ENCODE results near the gene CFAP157. TPM values are rescaled to one million over a fixed set of nuclear protein-coding genes. Genes with fewer than 3 reads are reported as not detected.
A peak's percentile ranks its signal among the peaks of the same experiment; 100 is the strongest.

CFAP157 gene
- polyA plus RNA-seq, 4 donors: 1.4 to 8.0 (median 3.9) TPM

DNA sequence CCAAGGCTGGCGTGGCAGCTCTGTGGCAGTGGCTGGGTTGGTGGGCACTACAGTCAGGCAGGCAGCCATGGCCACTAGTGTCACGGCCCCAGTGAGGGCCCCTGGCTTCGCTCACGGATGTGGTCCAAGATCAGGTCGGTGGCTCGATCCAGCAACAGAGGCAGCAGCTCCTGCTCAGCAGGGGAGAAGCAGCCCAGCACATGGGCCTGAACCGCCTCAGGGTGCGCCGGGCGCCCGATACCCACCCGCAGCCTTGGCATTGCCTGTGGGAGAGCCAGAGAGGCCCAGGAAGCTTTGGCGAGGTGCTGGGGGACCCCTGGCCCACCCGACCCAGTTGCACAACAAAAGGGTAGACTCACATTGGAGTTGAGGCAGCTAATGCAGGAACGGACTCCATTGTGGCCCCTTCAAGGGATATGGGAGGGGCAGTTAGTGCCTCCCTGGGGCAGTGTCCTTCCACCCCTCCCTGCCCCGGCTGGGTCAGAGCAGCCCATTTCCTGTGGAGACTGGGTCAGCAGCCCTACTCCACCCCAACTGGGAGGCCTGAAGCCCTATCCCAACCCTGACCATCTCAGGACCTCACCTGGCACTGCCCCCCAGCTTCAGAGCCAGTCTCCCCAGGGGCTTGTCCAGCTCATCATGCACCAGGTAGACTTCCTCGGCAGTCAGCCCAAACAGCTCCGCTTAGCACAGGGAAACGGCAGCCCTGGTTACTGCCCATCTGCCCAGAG is 7.4 kb downstream of the CFAP157 start:
- no peak for DNase-seq (ENCODE audit: low read depth in 4 of 4, low spot score in 3 of 4)

DNA sequence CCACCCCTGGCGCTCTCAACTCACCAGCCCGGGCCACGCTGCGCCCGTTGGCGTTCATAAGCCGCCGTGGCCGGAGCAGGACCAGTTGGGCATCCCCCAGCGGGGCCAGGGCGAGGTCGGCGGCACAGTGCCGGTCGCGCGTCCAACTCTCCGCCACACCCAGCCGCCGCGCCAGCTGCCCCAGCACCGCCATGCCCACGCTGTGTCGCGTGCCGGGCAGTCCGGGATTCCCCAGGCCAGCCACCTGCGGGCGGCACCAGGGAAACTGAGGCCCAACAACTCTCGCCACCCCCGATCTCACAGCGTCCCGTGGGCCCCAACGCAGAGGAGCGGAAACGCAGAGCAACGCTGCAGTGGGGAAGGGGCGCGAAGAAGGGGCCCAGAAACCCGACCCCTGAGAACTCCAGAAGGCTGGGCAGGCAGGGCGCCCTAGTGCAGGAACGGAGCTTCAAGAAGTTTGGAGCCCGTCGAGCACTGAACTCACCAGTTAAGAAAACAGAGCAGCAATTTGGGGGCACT is 8.2 kb downstream of the CFAP157 start:
- DNase-seq (ENCODE audit: low read depth in 4 of 4, low spot score in 3 of 4): no peak

DNA sequence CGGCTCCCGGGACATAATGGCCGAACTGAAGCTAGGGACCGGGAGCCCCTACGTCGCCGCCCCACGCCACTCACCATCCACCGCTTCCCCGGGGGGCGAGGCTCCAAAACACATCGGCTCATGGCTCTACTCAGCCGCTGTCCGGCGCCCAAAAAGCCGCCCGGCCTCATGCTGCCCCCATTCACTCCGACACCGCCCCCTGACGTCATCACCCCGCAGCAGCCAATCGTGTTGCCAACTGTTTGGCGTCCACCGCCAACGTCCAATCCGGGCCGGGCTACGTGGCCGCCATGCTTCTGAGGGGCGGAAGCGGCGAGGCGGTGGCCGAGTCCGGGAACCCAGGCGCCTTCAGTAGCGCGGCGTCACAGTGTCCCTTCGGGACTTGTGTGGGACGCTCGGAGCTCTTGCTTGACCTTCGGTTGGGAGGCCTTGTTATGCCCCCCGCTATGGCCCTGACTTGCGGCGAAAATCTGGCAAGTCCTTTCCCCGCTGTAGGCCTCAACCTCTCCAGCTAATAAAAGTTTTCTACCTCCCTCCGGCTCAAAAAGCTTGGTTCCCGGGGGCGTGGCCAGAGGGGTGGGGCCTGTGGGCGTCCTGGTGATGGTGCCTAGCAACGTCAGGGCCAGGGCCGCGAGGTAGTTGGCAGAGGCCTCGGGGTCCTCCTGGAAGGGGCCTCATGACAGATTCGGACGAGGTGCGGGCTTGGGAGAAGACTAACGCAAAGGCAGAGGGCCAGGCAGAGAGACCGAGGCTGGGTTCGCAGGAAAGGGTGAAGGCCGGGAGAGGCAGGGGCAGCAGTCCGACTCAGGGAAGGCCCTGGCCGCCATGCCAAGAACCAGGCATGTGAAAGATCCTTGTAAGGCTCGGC is 8.9 kb downstream of the CFAP157 start, which contains the start of the genes PTRH1 and TTC16:
Gene PTRH1 (minus strand): TSS at position 194 of the 868 bp plus-strand sequence. CDS start 24 bp downstream, at position 170.
Gene TTC16 (plus strand): TSS at position 610 of the 868 bp plus-strand sequence. CDS start 67 bp downstream, at position 677.
- DNase-seq (ENCODE audit: low read depth in 4 of 4, low spot score in 3 of 4): peak; percentile 84 to 93 (median 90)

DNA sequence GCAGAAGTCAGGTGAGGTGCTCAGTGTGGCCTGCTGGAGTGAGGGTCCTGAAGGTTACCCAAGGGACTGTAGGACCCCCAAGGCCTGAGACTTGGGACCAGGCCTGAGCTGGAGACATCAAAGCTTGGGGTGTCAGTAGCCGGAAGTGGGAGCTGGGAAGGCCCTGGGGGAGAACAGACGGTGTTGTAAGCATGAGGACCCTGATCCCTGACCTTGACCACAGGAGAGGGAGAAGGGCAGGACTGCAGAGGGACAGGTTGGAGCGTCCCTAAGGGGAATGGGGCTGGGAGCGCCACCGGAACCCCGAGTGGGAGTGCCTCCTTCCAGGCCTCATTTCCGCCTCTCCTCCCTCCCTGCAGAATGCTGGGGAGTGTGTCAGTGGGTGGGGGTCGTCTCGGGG is 9.6 kb downstream of the CFAP157 start:
- DNase-seq (ENCODE audit: low read depth in 4 of 4, low spot score in 3 of 4): no peak

DNA sequence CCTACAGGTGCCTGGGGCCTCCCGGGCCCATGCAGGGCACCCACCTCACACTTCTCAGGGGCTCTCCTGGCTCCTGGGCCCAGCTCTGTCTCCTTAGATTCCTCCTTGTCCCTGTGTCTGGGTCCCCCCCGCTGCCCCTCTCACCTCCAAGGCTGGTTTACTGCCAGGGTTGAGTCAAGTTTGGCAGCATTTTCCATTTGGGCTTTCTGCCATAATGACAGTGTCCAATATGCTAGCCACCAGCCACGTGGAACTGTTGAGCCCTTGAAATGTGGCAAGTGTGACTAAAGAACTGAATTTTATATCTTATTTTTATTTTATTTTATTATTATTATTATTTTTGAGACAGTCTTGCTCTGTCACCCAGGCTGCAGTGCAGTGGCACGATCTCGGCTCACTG is 11.0 kb downstream of the CFAP157 start:
- no peak for DNase-seq (ENCODE audit: low read depth in 4 of 4, low spot score in 3 of 4)

DNA sequence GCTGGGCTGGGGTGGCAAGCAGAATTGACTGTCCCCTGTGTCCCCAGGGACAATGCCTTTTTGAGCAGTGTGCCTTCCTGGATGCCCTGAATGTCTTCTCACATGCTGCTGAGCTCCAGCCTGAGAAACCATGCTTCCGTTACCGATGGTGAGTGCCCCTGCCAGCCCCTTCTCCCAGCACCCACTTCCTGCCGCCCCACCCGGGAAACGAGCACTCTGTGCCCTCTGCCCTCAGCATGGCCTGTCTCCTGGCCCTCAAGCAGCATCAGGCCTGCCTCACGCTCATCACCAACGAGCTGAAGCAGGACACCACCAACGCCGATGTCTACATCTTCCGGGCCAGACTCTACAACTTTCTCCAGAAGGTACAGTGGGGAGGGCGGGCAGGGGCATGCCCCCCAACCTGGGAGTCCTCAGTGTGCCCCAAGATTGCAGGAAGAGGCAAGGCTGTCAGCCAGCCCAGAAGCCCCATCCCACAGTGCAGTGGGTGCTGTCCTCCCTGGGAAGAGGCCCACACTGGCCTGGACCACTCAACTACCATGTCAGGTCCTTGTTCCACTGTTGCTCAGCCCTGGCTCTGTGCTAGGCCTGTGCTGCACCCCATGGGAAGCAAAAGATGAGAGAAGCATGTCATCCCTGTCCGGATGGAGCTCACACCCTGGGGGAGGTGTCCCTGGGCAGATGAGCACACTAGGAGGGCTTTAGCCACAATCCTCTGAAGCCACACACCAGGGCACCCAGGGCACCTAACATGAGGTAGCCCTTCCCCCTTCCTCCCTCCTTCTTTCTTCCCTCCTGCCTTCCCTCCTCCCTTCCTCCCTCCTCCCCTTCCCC is 13.5 kb downstream of the CFAP157 start:
- no peak for DNase-seq (ENCODE audit: low read depth in 4 of 4, low spot score in 3 of 4)

DNA sequence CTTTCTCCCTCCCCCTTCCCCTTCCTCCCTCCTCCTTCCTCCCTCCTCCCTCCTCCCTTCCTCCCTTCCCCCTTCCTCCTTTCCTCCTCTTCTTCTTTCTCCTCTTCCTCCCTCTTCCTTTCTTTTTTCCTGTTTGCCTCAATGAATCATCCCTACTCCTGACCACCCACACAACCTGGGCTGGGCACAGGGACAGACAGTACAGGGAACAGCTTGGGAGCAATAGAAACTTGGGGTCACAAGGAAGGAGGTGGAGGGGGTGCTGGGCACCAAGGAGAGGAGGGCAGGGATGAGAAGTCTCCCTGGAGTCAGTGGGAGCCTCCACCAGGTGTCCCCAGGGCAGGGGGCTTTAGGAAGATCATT is 14.1 kb downstream of the CFAP157 start:
- DNase-seq (ENCODE audit: low read depth in 4 of 4, low spot score in 3 of 4): no peak

DNA sequence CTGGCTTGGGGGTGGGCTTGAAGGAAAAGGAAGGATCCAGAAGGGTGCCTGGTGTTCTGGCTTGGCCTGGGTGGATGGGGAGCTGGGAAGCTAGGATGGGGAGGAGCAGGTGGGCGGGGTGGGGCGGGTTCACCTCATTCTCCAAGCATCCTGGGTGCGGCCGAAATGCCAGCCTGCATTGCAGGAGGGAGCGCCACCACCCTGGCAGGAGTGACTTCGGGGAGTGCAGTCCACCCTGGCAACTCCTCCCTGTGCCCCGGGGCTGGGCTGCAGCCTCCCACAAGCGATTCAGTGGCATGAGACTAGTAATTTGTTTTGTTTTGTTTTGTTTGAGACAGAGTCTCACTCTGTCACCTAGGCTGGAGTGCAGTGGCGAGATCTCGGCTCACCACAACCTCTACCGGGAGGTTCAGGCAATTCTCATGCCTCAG is 14.6 kb downstream of the CFAP157 start:
- DNase-seq (ENCODE audit: low read depth in 4 of 4, low spot score in 3 of 4): no peak

DNA sequence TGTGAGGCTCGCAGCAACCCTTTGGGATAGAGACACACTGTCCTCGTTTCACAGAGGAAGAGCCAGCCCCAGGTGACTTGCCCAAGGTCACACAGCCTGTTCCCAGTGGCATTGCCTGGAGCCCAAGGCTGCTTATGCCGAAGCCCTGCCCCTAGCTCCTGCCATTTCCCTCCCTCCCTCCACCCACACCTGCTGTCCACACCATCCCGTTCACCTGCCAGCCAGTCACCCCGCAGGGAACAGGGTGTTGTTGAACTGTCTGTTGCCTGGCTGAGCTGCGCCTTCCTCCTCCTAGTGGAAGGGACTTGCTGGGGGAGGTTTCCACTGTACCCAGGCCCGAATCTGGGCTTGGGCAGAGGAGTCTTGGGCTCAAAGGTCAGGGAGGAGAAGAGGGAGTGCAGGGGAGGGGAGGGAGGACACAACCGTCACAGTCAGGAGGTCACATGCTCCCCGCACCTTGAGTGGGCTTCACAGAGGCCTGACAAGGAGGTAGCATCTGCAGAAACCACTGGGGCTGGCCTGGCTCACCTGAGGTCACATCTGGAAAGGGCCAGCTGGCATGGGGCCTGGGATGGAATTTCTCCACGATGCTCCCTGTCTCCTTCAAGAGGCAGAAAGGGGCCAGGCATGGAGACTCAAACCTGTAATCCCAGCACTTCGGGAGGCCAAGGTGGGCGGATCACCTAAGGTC is 15.4 kb downstream of the CFAP157 start:
- DNase-seq (ENCODE audit: low read depth in 4 of 4, low spot score in 3 of 4): no peak

DNA sequence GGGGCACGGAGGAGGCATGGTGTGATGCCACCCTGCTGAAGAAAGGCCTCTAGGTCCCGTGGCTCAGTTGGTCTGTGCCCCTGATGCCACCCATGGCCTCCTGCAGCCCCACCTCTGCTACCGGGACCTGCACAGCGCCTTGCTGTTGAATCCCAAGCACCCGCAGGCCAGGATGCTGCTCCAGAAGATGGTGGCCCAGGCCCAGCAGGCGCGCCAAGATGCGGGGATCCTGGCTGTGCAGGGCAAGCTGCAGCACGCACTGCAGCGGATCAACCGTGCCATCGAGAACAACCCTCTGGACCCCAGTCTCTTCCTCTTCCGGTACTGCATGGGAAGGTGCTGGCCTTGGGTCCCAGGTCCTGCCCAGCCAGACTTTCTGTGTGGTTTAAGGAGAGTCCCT is 16.2 kb downstream of the CFAP157 start:
- DNase-seq (ENCODE audit: low read depth in 4 of 4, low spot score in 3 of 4): no peak

DNA sequence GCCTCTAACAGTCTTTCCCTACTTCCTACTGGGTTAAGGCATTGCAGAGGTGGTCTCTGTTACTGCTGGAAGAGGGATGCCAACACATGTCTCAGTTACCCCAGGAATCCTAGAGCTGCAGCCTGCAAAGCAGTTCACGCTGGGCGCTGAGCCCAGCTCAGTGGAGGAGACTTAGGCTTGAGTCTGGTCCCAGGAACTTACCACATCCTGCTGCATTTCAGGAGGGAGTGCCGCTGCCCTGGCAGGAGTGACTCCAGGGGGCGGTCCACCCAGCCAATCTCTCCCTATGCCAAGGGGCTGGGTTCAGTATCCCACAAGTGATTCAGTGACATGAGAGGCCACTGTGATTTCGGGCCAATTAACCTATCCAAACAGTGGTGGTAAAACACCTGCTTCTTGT is 16.7 kb downstream of the CFAP157 start:
- DNase-seq (ENCODE audit: low read depth in 4 of 4, low spot score in 3 of 4): no peak

DNA sequence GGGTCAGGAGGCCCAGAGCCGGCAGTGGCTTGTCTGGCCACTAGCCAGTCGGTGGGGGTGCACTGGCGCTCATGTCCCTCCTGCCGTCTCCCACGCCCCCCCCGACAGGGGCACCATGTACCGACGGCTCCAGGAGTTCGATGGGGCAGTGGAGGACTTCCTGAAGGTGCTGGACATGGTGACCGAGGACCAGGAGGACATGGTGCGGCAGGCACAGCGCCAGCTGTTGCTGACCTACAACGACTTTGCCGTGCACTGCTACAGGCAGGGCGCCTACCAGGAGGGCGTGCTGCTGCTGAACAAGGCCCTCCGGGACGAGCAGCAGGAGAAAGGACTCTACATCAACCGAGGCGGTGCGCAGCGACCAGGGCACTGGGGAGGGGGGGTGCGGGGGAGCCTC is 17.2 kb downstream of the CFAP157 start:
- DNase-seq (ENCODE audit: low read depth in 4 of 4, low spot score in 3 of 4): no peak

DNA sequence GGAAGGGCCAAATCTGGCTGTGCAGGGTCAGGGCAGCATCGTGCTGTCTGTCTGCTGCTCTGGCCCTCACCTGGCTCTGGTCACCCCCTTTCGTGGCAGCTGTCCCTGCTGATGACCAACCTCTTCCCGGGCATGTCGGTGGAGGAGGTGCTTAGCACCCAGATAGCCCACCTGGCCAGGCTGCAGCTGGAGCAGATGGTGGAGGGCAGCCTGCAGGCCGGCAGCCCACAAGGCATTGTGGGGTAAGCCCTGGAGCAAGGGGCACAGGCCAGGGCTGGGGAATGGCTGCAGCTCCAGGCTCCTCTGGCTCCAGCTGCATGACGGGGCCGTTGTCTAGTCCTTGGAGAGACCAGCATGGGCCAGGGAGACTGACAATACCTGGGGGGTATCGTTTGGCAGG is 20.1 kb downstream of the CFAP157 start:
- no peak for DNase-seq (ENCODE audit: low read depth in 4 of 4, low spot score in 3 of 4)

DNA sequence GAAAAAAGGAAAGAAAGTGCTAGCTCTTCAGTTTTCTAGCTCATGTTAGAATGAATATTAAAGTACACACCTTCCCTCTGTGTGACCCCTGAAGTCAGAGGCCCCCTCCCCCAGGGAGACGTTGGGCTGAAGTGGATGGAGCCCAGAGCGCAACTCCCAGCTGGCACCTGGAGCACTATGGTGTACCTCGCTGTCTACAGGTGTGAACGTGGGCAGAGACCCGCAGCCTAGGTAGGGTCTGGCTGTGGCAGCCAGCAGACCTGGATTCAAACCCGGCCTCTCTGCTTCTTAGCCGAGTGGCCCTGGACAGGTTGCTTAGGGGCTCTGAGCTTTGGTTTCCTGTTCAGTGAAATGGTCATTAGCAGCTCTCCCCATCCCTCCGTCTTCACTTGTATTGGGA is 22.0 kb downstream of the CFAP157 start:
- no peak for DNase-seq (ENCODE audit: low read depth in 4 of 4, low spot score in 3 of 4)

DNA sequence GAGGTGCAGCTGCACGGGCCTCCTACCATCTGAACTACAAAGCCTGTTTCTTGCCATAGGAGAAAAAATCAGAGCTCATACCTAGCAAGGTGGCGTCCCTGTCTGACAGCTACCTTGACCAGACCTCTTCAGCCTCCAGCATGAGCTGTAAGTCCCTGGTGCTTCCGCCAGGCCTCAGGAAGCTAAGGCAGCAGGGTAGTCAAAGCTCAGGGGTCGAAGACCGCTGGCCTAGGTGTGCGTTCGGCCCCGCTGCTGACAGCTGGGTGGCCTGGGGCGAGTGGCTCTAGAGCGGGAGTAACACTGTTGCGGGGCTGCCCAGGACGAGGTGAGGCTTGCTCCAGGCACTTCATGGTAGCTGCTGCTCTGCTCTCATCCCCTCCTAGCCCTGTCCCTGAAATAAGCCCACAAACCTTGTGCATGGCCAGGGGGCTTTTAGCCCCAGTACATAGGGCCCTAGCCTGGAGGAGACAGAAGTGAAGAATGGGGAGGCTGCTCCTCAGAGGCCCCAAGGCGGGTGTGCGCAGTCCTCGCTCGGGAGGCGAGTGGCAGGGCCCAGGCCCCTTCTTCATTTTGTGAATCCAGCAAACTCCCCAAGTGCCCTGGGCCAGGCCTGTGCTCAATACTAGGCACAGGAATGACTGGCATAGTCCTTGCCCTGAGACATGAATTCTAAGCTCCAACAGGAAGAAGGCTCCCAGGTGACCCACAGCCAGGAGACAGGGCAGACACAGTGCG is 22.9 kb downstream of the CFAP157 start:
- no peak for DNase-seq (ENCODE audit: low read depth in 4 of 4, low spot score in 3 of 4)

DNA sequence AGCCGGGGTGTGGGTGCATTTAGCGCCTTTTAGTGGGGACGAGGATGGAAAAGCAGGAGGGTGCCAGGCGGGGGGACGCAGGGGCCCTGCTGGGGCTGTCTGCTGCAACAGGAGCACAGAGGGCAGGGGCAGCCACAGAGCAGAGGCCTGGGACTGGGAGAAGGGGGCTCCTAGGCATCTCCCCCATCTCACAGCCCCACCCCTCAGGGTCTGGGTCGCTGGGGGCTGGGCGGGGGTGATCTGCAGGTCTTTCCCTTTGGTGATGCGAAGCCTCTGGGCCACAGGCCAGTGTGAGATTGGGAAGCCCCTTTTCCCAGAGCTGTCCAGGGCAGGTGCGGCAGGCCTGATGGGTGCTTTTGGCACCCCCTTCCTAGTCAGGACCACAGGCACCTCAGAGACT is 23.5 kb downstream of the CFAP157 start:
- DNase-seq (ENCODE audit: low read depth in 4 of 4, low spot score in 3 of 4): no peak

DNA sequence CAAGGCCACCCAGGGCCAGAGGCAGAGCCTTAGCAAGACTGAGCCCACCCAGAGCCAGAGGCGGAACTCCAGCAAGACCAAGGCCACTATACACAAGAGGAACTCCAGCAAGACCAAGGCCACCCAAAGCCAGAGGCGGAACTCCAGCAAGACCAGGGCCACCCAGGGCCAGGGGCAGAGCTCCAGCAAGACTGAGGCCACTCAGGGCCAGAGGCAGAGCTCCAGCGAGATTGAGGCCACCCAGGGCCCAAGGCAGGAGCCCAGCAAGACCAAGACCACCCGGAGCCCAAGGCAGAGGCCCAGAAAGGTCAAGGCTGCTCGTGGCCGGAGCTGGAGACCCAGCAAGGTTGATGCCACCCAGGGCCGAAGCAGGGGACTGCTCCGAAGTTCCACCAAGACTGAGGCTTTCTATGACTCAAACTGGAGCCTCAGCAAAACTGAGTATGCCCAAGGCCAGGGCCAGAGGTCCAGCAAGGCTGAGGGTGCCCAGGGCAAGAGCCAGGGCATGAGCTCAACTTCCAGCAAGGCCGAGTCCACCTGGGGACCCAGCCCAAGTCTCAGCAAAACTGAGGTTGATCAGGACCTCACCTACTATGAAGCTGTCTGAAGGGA is 24.1 kb downstream of the CFAP157 start:
- no peak for DNase-seq (ENCODE audit: low read depth in 4 of 4, low spot score in 3 of 4)

DNA sequence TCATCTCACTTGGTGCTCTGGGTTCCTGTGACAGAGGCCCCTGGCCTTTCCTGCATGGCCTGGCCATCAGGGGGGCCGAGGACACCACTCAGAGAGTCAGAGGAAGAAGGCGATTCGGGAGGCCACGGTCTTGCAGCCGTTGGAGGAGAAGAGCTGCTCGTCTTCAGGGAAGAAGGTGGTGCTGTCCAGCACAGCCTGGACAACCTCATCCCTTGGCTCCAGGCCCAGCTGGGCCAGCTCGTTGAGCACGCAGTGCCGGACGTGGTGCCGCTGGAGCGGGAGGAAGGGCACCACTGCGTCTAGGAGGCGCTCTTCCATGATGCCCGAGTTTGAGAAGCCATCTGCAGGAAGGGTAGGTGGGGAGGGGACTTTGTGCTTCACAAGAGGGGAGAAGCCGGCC is 25.1 kb downstream of the CFAP157 start:
- no peak for DNase-seq (ENCODE audit: low read depth in 4 of 4, low spot score in 3 of 4)

DNA sequence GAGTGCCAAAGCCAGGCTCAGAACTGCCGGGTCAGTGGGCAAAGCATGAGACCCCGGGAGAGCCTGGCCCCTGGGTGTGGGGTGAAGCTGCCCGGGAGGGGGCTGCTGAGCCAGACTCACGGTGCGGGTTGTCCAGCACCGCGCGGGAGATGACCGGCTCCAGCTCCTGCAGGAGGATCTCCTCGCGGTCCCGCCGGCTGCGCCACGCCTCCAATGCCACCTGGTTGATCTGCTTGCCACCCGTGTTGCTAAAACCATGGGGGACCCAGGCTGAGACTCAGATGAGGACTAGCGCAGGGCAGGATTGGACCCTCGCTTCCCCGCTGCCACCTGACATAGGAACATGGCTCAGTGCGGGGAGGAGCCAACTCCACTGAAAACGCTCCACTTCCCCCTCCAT is 25.7 kb downstream of the CFAP157 start:
- no peak for DNase-seq (ENCODE audit: low read depth in 4 of 4, low spot score in 3 of 4)
